Spleen (tissue), 11 donors: Measurements from ENCODE around the gene RBBP4. TPM values are rescaled to one million over a fixed set of nuclear protein-coding genes. Genes with fewer than 3 reads are reported as not detected.

Experiments
- DNase-seq: peaks from one replicate; pipeline ENCODE4 v3.0.0-alpha.2; 2020
- H3K27ac ChIP-seq, 8 donors: fragments of 200-600 bp; sonication (generic) in 7 of 8; 1 replicate in 4 of 8; 2 replicates in 4 of 8; pipeline versions ENCODE4 v1.5.0 to v1.8.0; 2016 to 2021; ENCODE audit warnings: inconsistent platforms in 4 of 8, mild to moderate bottlenecking in 4 of 8, moderate library complexity in 1 of 8
- H3K27me3 ChIP-seq, 7 donors: fragments of 200-600 bp; sonication (generic) in 6 of 7; replicated peaks in 1 of 7; 1 replicate in 4 of 7; 2 replicates in 3 of 7; pipeline versions ENCODE4 v1.5.0 to v1.8.0; 2016 to 2021; ENCODE audit warnings: inconsistent platforms in 3 of 7, mild to moderate bottlenecking in 1 of 7
- H3K36me3 ChIP-seq, 6 donors: fragments of 200-600 bp; sonication (generic) in 5 of 6; 1 replicate in 4 of 6; 2 replicates in 2 of 6; pipeline versions ENCODE4 v1.5.0 to v1.8.0; 2016 to 2021; ENCODE audit warnings: inconsistent platforms in 2 of 6
- H3K4me1 ChIP-seq, 6 donors: fragments of 200-600 bp; sonication (generic) in 5 of 6; 1 replicate in 3 of 6; 2 replicates in 3 of 6; pipeline versions ENCODE4 v1.5.0 to v1.8.0; 2016 to 2021; ENCODE audit warnings: inconsistent platforms in 3 of 6
- H3K4me3 ChIP-seq, 8 donors: fragments of 200-600 bp; sonication (generic) in 7 of 8; 1 replicate in 4 of 8; 2 replicates in 4 of 8; pipeline versions ENCODE4 v1.5.0 to v1.8.0; 2016 to 2021; ENCODE audit warnings: inconsistent platforms in 4 of 8, mild to moderate bottlenecking in 4 of 8, moderate library complexity in 2 of 8
- H3K9me3 ChIP-seq, 8 donors: fragments of 200-600 bp; sonication (generic) in 7 of 8; 1 replicate in 4 of 8; 2 replicates in 4 of 8; pipeline versions ENCODE4 v1.5.0 to v1.8.0; 2016 to 2021; ENCODE audit warnings: inconsistent platforms in 4 of 8
- POLR2A ChIP-seq, 3 donors: fragments of 450-650 bp; IDR thresholded peaks; one replicate each; pipeline ENCODE4 v1.5.1; 2017; ENCODE audit warnings: antibody characterized with exemption in 3 of 3, mild to moderate bottlenecking in 1 of 3
- POLR2AphosphoS5 ChIP-seq, 3 donors: sonication (generic); formaldehyde crosslinking; IDR thresholded peaks; one replicate each; pipeline ENCODE4 v1.5.1; 2017; ENCODE audit warnings: antibody characterized with exemption in 3 of 3
- WGBS, 5 donors: extraction: QIAGEN DNeasy Blood & Tissue Kit in 3 of 5; methylation state at CpG; one replicate each; pipeline versions ENCODE4 v1.1.5 to v1.1.7; 2013 to 2018; 5-methylcytosine and 5-hydroxymethylcytosine counted together
- intact Hi-C: fragments of 100-400 bp; cut with DNase I; formaldehyde crosslinking; loops from one replicate; pipeline ENCODE4 v1.15.0; 2023; ENCODE audit warnings: low total_unique reads
- polyA plus RNA-seq, 3 donors: library from polyadenylated mRNA; stranded (reverse); fragments of 200-250 nt; gene quantifications; one replicate each; pipeline ENCODE4 v1.2.1, GENCODE V29; 2013
- total RNA-seq, 7 donors: library from RNA; depleted of rRNA in 3 of 7; stranded (reverse); fragments of >200 nt in 3 of 7; fragmentation: NEBNext Ultra II Directional in 4 of 7; extraction: Animal tissue kit (Norgen Biotek cat#: 25700) in 4 of 7; gene quantifications; one replicate each; pipeline versions ENCODE4 v1.1.0 to v1.2.1, GENCODE V29; 2016 to 2021
- TF ChIP-seq, protein P1 (sequence below), 11 experiments: fragments of 200-600 bp in 7 of 11; fragments of 450-650 bp in 4 of 11; sonication (generic) in 4 of 11; IDR thresholded peaks in 8 of 11; conservative IDR thresholded peaks in 3 of 11; 1 replicate in 7 of 11; 2 replicates in 4 of 11; pipeline versions ENCODE4 v1.4.0 to v1.8.0; 2016 to 2021; ENCODE audit warnings: antibody characterized with exemption in 11 of 11, inconsistent platforms in 4 of 11, mild to moderate bottlenecking in 1 of 11
- donor health status: healthy with polysubstance abuse.
- donor health status: DM: no; HTN: no; CAD: no; lungs with moderate emphysema.
- donor health status: DM: no; HTN: no; CAD: no.
- donor health status: Bipolar disorder and iron deficiency.
- donor health status: healthy.
- donor health status: DM: no; HTN: no; CAD: no.
- donor health status: DM: yes; HTN: yes; CAD: no.

The RBBP4 gene
- total and polyA plus RNA-seq, 10 donors: 42.4 to 181 (median 132) TPM

DNA sequence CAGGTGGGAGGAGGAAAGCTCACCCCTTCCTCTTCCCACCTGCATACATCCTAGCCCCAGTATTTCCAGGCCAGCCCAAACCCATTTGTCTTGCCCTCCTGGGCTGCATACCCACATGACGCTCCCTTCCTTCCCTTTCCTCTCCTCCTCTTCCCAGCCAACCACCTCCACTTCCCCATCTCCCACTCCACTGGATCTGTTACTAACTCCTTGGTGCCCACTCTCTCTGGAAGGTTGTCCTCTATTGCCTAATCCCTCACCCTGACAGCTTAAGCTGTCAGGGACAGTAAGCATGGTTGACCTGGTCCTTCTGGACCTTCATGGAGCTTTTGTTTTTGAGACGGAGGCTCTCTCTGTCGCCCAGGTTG lies 74.6 kb downstream of the RBBP4 start:
- no peak for TF ChIP-seq POLR2A (IDR thresholded peaks at IDR 0.05)
- no peak for TF ChIP-seq POLR2AphosphoS5 (IDR thresholded peaks at IDR 0.05)
- TF ChIP-seq, protein P1, sequence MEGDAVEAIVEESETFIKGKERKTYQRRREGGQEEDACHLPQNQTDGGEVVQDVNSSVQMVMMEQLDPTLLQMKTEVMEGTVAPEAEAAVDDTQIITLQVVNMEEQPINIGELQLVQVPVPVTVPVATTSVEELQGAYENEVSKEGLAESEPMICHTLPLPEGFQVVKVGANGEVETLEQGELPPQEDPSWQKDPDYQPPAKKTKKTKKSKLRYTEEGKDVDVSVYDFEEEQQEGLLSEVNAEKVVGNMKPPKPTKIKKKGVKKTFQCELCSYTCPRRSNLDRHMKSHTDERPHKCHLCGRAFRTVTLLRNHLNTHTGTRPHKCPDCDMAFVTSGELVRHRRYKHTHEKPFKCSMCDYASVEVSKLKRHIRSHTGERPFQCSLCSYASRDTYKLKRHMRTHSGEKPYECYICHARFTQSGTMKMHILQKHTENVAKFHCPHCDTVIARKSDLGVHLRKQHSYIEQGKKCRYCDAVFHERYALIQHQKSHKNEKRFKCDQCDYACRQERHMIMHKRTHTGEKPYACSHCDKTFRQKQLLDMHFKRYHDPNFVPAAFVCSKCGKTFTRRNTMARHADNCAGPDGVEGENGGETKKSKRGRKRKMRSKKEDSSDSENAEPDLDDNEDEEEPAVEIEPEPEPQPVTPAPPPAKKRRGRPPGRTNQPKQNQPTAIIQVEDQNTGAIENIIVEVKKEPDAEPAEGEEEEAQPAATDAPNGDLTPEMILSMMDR (IDR thresholded peaks at IDR 0.05 in 8 of 11, conservative IDR thresholded peaks at IDR 0.05 in 3 of 11): no peak
- H3K36me3 ChIP-seq: no peaks in the 10 kb centered on the region
- intact Hi-C loops: no loop called here
- H3K27me3 ChIP-seq: peaks cover 0 to 9% (median 0%) of the 10 kb centered on the region in 7 donors
- H3K27ac ChIP-seq: no peak overlapping the region
- DNase-seq: no peak
- 72 to 81% (median 76%) methylated on average over 3 of the region's 3 CpGs for WGBS, 5 donors
- H3K9me3 ChIP-seq: no peaks in the 10 kb centered on the region
- no peak overlapping the region for H3K4me3 ChIP-seq
- peaks cover 0 to 14% (median 9%) of the 10 kb centered on the region in 6 donors for H3K4me1 ChIP-seq

DNA sequence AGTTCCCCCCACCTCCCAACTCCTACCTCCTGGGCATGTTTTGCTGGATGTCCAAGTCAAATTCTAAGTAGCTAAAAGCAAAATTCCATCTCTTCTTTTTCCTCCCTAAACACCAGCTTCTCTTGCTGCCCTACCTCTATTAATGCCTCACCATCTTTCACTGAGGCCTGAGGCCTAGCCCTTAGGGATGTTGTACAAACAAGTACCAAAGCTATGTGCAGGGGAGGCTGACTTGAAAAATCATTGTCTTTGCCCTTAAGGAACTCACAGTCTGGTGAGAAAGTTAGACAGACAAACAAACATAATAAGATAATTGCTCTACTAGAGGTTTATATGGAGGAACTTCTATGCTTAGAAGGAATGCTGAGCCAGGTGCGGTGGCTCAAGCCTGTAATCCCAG lies 76.9 kb downstream of the RBBP4 start:
- peaks cover 0 to 9% (median 0%) of the 10 kb centered on the region in 7 donors for H3K27me3 ChIP-seq
- peaks cover 0 to 14% (median 9%) of the 10 kb centered on the region in 6 donors for H3K4me1 ChIP-seq
- TF ChIP-seq, protein P1 (IDR thresholded peaks at IDR 0.05 in 8 of 11, conservative IDR thresholded peaks at IDR 0.05 in 3 of 11): no peak
- no peak for TF ChIP-seq POLR2A (IDR thresholded peaks at IDR 0.05)
- no peak for TF ChIP-seq POLR2AphosphoS5 (IDR thresholded peaks at IDR 0.05)
- no peaks in the 10 kb centered on the region for H3K36me3 ChIP-seq
- H3K4me3 ChIP-seq: no peak overlapping the region
- no peaks in the 10 kb centered on the region for H3K9me3 ChIP-seq
- no peak overlapping the region for H3K27ac ChIP-seq
- WGBS, 5 donors: 89 to 100% (median 97%) methylated on average over 1 of the region's 1 CpG
- intact Hi-C loops: no loop called here
- DNase-seq: no peak

GRCh38 chr1:32728413-32729077 lies 77.5 kb downstream of the RBBP4 start:
- no peak for TF ChIP-seq POLR2A (IDR thresholded peaks at IDR 0.05)
- Histone ChIP-seq H3K27ac (no peak overlapping the region), H3K4me1 (peaks cover 0 to 14% (median 9%) of the 10 kb centered on the region in 6 donors), H3K36me3 (no peaks in the 10 kb centered on the region), H3K9me3 (no peaks in the 10 kb centered on the region), H3K27me3 (peaks cover 0 to 9% (median 0%) of the 10 kb centered on the region in 7 donors), H3K4me3 (no peak overlapping the region)
- 89 to 97% (median 90%) methylated on average over 7 of the region's 7 CpGs for WGBS, 5 donors
- intact Hi-C loops: no loop called here
- no peak for DNase-seq

- Histone ChIP-seq H3K4me1 (peaks cover 0 to 13% (median 8%) of the 10 kb centered on the region in 6 donors), H3K36me3 (no peaks in the 10 kb centered on the region), H3K27me3 (peaks cover 0 to 9% (median 0%) of the 10 kb centered on the region in 7 donors), H3K27ac (no peak overlapping the region), H3K9me3 (no peaks in the 10 kb centered on the region), H3K4me3 (no peak overlapping the region)
- TF ChIP-seq POLR2AphosphoS5 (IDR thresholded peaks at IDR 0.05) (no peak), POLR2A (IDR thresholded peaks at IDR 0.05) (no peak)
- TF ChIP-seq, protein P1 (IDR thresholded peaks at IDR 0.05 in 8 of 11, conservative IDR thresholded peaks at IDR 0.05 in 3 of 11): no peak
- WGBS, 5 donors: 80 to 90% (median 86%) methylated on average over 14 of the region's 14 CpGs
- no peak for DNase-seq
- intact Hi-C loops: no loop called here
These were observed 78.4 kb downstream of the RBBP4 start for GRCh38 chr1:32729254-32730046.
